HG03571 (cell line): ENCODE measurements around the gene NDUFA3.

ENCODE experiments used
- ATAC-seq: cut with Tn5 transposase; IDR thresholded peaks from one replicate; pipeline ENCODE4 v1.9.1; 2021; ENCODE audit not compliant: unreplicated experiment

Gene NDUFA3

GRCh38 chr19:54137699-54138488, 35.2 kb downstream of the NDUFA3 start, which contains the start of gene CNOT3:
Gene CNOT3, plus strand, starts transcription at chr19:54137762. Its CDS starts 5,217 bp downstream, at chr19:54142979.
- ATAC-seq, result no peak

DNA sequence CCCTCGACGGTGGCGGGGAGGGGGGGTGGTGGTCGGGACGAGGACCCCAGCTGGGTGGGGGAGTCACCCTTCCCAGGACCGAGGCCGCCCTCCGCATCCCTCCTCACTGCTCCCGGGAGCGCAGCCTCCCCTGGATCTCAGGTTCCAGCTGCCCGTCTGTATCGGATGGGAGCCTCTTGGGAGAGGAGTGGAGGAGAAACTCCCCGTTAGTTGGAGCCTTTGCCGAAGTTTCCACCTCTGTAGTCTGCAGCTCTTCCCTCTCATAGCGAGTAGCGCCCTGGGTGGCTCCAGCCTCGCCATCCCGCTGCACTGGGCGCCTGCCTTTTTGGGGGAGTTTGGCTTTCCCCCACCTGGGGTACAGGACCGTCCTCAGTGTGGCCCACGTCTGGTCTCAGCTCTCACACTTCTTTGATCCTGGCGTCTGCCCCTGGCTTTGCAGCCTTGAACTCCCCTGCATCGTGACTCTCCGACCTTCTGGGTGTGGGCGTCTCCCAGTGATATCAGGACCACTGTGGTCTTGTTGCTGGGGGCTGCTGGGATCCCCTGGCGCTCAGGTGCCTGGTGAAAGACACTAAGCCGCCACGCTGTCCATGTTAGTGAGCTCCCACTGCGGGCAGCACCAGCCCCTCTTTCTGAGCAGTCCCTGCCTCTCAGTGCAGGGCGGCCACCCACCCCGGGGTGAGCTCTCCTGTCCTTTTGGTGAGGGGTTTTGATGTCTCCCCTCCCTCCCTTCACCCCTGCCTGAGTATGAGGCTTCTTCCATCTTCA, 36.0 kb downstream of the NDUFA3 start:
- ATAC-seq, result no peak

GRCh38 chr19:54141356-54141755, 38.7 kb downstream of the NDUFA3 start:
- ATAC-seq, result no peak

DNA sequence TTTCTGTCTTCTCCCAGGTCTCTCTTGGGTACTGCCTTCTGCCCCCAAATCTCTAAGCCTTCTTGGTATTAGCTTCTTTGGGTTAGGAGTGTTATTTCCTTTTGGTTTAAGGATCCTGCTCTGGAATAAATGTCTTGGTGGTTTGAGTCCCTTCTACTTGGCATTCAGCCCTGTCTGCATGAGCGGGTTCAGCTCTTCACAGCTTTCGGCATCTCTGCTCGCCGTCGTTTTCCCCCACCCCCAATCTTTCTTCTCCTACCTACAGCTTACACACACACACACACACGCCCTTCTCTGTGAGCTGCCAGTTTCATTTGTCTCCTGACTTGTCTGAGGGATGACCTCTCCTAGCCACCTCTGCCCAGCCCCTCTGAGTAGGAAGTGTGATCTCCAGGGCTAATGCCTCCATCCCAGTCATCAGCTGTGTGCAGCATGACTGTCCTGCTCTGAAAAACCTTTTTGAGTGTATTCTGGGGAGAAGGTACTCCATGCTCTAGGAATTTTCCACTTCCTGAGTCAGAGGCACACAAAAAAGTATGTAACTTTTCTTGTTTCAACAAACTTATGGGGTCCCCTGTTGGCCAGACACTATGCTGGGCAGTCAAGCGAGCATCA, 39.6 kb downstream of the NDUFA3 start:
- ATAC-seq, result no peak

GRCh38 chr19:54145541-54146158, 43.0 kb downstream of the NDUFA3 start:
- no peak for ATAC-seq

DNA sequence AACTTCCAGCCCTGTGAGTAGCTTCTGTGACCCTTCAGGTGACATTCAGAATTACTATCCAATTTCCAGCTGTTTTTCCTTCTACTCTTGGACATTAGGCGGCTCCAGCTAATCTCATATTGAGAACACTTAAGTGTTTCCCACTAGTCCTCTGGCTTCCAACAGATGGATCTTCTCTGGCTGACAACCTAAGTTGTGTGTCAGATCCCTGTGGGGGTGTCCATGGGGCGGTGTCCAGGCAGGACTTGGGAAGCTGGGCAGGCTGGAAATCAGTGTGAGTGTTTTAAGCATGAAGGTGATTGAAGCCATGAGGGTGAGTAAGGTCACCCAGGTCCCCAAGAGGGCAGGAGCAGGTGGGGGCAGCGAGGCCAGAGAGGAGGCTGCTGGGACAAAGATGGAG, 45.0 kb downstream of the NDUFA3 start:
- no peak for ATAC-seq

- no peak for ATAC-seq
Observed at GRCh38 chr19:54148158-54148557, 45.5 kb downstream of the NDUFA3 start.

- no peak for ATAC-seq
Observed at GRCh38 chr19:54149021-54149812, 46.6 kb downstream of the NDUFA3 start.

- no peak for ATAC-seq
Observed at GRCh38 chr19:54151362-54152035, 48.8 kb downstream of the NDUFA3 start.

DNA sequence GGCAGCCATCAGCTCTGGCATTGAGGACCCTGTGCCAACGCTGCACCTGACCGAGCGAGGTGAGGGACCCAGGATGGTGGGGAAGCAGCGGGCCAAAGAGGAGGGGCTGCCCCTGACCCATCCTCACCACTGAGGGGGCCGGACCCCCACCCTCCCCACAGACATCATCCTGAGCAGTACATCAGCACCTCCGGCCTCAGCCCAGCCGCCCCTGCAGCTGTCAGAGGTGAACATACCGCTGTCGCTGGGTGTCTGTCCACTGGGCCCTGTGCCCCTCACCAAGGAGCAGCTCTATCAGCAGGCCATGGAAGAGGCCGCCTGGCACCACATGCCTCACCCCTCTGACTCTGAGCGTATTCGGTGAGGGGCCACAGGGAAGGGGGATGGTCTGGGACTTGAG, 49.6 kb downstream of the NDUFA3 start:
- ATAC-seq, result no peak

- ATAC-seq, result no peak
Observed at GRCh38 chr19:54152878-54153524, 50.3 kb downstream of the NDUFA3 start.

DNA sequence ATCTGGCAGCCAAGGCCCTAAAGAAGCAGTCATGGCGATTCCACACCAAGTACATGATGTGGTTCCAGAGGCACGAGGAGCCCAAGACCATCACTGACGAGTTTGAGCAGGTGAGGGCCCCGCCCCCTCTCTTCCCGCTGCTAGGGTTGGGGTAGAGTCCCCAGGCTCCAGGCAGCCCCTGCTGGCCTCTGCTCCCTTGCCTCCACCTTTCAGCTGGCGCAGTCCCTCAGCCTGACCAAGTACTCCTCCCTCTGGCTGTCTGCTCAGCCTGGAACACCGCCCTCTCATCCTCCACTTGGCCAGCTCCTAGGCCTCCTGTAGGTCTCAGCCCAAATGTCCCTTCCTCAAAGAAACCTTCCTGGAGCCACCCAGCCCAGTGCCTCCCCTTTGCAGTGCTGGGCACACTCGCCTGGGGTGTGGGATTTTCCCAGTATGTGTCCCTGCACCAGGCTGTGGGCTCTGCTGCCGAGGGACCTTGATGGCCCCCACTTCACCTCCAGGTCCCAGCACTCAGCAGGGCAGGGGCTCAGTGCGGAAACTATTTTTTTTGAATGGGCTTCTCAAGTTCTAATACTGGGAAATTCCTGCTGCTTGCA, 51.2 kb downstream of the NDUFA3 start:
- no peak for ATAC-seq

DNA sequence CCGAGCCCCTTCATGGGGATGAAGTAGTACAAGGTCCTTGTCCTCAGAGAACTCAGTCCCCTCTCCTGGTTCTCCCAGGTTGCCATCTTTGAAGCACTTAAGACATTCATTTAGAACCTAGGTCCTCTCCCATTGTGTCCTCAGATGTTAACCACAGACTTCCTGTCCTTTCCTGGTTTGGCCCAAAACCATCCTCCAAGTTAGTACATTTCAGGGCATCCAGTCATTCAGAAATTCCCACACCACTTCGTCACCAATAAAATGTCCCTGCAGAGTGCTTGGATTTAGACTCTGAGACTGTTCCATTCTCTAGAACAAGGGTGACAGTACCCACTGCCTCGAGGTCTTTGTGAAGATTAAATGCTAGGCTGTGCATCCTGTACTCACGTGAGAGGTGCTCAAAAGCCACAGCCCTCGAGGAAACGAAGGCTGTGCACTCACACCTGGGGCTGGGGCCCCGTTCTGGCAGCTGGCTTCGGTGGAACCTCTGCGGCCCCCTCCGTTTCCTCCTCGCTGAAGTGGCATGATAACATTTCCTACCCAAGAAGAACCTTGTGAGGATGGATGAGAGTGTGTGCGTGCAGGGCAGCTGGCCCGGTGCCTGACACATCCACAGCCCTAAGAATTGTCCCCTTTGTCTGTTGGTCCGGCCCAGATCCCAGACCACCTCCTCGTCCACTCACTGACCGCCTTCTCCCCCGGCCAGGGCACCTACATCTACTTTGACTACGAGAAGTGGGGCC, 52.1 kb downstream of the NDUFA3 start:
- no peak for ATAC-seq

DNA sequence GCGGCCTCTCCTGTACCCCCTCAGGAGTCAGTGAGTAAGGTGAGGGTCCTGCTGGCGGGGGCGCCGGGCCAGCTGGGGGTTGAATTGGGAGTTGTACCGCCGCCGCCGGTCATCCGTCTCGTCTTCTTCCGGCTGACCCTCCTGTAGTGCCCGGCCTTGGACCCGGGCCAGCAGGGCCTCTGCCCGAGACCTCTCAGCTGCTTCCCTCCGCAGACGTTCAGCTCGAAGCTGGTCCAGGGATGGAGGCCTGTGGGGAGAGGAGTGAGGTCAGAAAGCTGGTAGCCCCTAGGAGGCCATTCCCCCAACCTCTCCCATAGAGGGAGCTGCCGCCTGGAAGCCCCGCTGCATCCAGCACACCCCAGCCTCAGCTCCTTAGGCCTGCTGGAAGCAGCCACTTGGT, 53.0 kb downstream of the NDUFA3 start:
- ATAC-seq, result no peak

- ATAC-seq, result no peak
Observed at GRCh38 chr19:54156490-54156889, 53.8 kb downstream of the NDUFA3 start.

DNA sequence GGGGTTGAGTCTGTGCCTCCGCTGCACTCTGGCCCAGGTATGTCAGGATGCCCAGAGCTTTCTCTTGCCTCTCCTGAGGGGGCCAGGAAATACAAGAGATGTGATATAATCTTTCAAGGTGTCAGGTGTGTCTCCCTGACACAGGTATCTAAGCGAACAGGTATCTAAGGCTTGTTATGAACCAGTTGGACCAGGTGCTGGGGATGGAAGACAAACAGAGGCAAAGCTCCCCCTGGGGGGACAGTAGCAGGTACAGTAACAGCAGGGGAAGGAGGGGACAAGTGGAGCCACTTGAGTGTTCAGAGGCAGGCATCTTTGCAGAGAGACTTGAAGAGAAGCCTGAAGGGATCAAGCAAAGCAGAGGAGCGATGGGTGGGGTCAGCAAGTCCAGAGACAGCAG, 54.3 kb downstream of the NDUFA3 start:
- no peak for ATAC-seq
